Stimulated activated naive CD4-positive, alpha-beta T cell treated with Interleukin-2 at 50 U/mL for 16 hours (primary cell): ENCODE measurements around the gene KIF9.
"Not testable (repeated sequence)": the region's sequence is repeated elsewhere in the genome, so short reads cannot be mapped to it uniquely, and the experiment has no call there.

Experiments used
- DNase-seq: peaks from one replicate; lab custom pipeline; 2025; lab: John Stamatoyannopoulos, UW

KIF9 gene

DNA sequence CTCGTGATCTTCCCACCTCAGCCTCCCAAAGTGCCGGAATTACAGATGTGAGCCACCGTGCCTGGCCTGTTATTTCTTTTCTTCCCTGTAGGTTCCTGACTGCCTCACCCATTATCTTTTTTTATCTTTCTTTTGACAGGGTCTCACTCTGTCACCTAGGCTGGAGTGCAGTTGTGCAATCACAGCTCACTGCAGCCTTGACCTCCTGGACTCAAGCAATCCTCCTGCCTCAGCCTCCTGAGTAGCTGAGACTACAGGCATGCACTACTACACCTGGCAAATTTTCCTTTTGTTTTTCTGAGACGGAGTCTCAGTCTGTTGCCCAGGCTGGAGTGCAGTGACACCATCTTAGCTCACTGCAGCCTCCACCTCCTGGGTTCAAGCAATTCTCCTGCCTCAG lies 100.9 kb downstream of the KIF9 start:
- DNase-seq: not testable (repeated sequence)

DNA sequence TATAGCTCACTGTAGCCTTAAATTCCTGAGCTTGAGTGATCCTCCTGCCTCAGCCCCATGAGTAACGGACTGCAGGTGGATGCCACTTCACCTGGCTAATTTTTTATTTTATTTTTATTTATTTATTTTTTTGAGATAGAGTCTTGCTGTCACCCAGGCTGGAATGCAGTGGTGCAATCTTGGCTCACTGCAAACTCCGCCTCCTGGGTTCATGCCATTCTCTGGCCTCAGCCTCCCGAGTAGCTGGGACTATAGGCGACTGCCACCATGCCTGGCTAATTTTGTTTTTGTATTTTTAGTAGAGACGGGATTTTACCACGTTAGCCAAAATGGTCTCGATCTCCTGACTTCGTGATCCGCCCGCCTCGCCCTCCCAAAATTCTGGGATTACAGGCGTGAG lies 102.6 kb downstream of the KIF9 start:
- DNase-seq: not testable (repeated sequence)
